ENCODE data around the gene ELP1. TPM values are rescaled to one million over a fixed set of nuclear protein-coding genes. Genes with fewer than 3 reads are reported as not detected.

ELP1 gene
- total and polyA plus RNA-seq, 2 experiments from 2014 or later: 14.5 to 24.1 TPM

- no peak overlapping the region for H3K4me3 ChIP-seq
- TF ChIP-seq EZH2 (IDR thresholded peaks at IDR 0.05; ENCODE audit: insufficient read depth, poor library complexity, severe bottlenecking): no peak
- no peak for TF ChIP-seq EZH2phosphoT487 (IDR thresholded peaks at IDR 0.05; ENCODE audit: insufficient read depth, low read depth)
- H3K79me2 ChIP-seq (ENCODE audit: insufficient read depth): no peaks in the 10 kb centered on the region
- peaks cover 22% of the 10 kb centered on the region for H3K27me3 ChIP-seq (replicated peaks; ENCODE audit: insufficient read depth)
- H3F3A ChIP-seq (ENCODE audit: insufficient read depth): no peaks in the 10 kb centered on the region
- H4K20me1 ChIP-seq (ENCODE audit: insufficient read depth): no peaks in the 10 kb centered on the region
- no peak for DNase-seq
- H3K4me1 ChIP-seq (ENCODE audit: insufficient read depth): no peaks in the 10 kb centered on the region
- H3K4me2 ChIP-seq (ENCODE audit: unreplicated experiment): no peak overlapping the region
- WGBS, 2 experiments (ENCODE audit: low coverage in 1 of 2, low lambda C conversion rate in 2 of 2, missing lambda C conversion rate in 2 of 2): 39 to 47% methylated on average over 3 of the region's 3 CpGs
- no peaks in the 10 kb centered on the region for H3K36me3 ChIP-seq (ENCODE audit: low read depth)
- no peaks in the 10 kb centered on the region for H3K9me2 ChIP-seq (ENCODE audit: insufficient read depth)
- no peak overlapping the region for H2AFZ ChIP-seq
- in situ Hi-C loops (cut with MboI): no loop called here
- no peak overlapping the region for H3K27ac ChIP-seq
- H3K9me3 ChIP-seq (ENCODE audit: low read depth): no peaks in the 10 kb centered on the region
- H3K9ac ChIP-seq: no peak overlapping the region
These were observed 110.1 kb downstream of the ELP1 start for GRCh38 chr9:108823829-108824228.

Small RNAs within 50 kb of the gene (small RNA-seq; reads per million reads assigned to genes)
- gene AL359692.1 (ENCODE audit: low read depth, low replicate concordance): not detected

Other genes starting within 250 kb of the ELP1 start
- not detected in 2 replicates for gene ACTL7B, start 78.1 kb downstream of the ELP1 start, total RNA-seq (2014; rRNA removed; shearing (Covaris generic))
- gene ACTL7B, start 78.1 kb downstream of the ELP1 start, polyA plus RNA-seq (2016; fragmentation: Nextera tagmentation; extraction: Ambion mirVana): not detected in 2 replicates
- gene ACTL7A, start 71.9 kb downstream of the ELP1 start, total RNA-seq (2014; rRNA removed; shearing (Covaris generic)): not detected in 2 replicates
- gene ACTL7A, start 71.9 kb downstream of the ELP1 start, polyA plus RNA-seq (2016; fragmentation: Nextera tagmentation; extraction: Ambion mirVana): not detected in 2 replicates
- gene ABITRAM, start 276 bp upstream of the ELP1 start, total RNA-seq (2014; rRNA removed; shearing (Covaris generic)): 10.4 and 12.9 TPM in 2 replicates
- 24.5 and 28.8 TPM in 2 replicates for gene ABITRAM, start 276 bp upstream of the ELP1 start, polyA plus RNA-seq (2016; fragmentation: Nextera tagmentation; extraction: Ambion mirVana)
- gene CTNNAL1, start 79.4 kb upstream of the ELP1 start, total RNA-seq (2014; rRNA removed; shearing (Covaris generic)): 97.9 and 103 TPM in 2 replicates
- 111 and 119 TPM in 2 replicates for gene CTNNAL1, start 79.4 kb upstream of the ELP1 start, polyA plus RNA-seq (2016; fragmentation: Nextera tagmentation; extraction: Ambion mirVana)
- gene TMEM245, start 185.8 kb upstream of the ELP1 start, total RNA-seq (2014; rRNA removed; shearing (Covaris generic)): 30.2 and 43.8 TPM in 2 replicates
- 20.7 and 20.8 TPM in 2 replicates for gene TMEM245, start 185.8 kb upstream of the ELP1 start, polyA plus RNA-seq (2016; fragmentation: Nextera tagmentation; extraction: Ambion mirVana)
- under 0.01 TPM in 1 of 2 replicates, not detected in the other for gene FRRS1L, start 233.1 kb upstream of the ELP1 start, total RNA-seq (2014; rRNA removed; shearing (Covaris generic))
- 0.20 TPM in 1 of 2 replicates, not detected in the other for gene FRRS1L, start 233.1 kb upstream of the ELP1 start, polyA plus RNA-seq (2016; fragmentation: Nextera tagmentation; extraction: Ambion mirVana)